NCI-H226 (cell line): ENCODE data around the gene TGM6.
"Not testable (repeated sequence)": the region's sequence is repeated elsewhere in the genome, so short reads cannot be mapped to it uniquely, and the experiment has no call there.

Source experiments
- DNase-seq: peaks from one replicate; pipeline ENCODE4 v3.0.0-alpha.2; 2015

TGM6 gene

DNA sequence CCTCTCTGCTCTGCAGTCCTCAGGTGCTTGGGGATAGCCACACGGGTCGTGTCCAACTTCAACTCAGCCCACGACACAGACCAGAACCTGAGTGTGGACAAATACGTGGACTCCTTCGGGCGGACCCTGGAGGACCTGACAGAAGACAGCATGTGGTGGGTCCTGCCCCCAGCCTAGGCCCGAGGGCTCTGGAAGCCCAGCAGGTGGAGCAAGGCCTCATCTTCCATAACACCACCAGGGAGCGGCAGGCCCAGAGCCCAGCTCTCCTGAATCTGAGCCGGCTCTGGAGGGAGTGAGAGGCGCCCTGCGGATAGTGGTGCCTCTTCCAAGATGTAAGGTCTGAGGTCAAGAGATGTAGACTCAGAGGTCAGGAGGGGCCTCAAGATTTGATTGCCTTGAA, 19.6 kb downstream of the TGM6 start:
- DNase-seq = no peak

- no peak for DNase-seq
Measured at GRCh38 chr20:2401527-2401926, 20.8 kb downstream of the TGM6 start.

DNA sequence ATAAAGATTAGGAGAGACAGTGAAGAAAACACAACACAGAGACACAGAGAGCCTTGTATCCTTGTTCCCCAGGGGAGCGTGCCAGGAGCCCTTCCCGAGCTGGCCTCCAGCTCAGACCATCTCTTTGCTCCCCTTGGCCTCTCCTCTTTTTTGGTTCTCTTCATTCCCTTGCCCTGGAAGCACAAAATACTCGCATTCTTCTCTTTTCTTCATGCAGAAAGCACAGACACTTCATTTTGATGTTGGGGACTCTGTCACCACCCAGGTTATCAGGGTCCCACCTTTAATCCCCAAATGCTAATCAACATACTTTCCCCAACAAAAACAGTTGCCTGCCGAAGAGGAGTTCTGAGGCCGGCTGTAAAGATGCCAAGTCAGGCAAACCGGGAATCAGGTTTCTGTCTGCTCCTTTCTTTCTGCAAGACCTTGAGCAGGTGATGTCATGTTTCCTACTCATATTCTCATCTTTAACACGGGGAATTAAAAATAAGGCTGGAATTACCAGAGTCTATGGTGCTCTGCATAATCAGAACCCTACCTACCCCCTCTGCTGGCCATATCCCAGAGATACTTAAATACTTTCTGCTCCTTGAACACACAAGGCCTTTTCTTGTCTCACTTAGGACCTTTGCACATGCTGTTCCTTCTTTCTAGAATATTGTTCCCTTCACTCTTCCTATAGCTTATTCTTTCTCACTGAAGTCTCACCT, 21.7 kb downstream of the TGM6 start:
- DNase-seq = peak; percentile 24

GRCh38 chr20:2403291-2404052, 22.8 kb downstream of the TGM6 start:
- no peak for DNase-seq

DNA sequence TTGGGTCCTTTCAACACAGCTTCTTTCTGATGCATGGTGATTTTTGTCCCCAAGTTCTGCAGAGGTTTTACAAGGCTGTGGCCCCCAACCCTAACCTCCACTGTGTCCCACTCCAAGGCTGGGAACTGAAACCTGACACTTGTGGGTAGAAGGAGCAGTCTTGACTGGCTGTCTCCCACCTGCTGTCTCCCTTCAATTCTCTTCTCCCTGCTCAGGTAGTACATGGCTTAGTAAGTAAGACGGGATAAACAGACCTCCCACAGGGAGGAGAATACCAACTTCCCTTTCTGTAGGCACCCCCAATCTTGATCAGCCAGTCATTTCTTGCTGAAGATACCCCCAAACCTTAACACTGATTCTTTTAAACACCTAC, 25.0 kb downstream of the TGM6 start:
- no peak for DNase-seq

DNA sequence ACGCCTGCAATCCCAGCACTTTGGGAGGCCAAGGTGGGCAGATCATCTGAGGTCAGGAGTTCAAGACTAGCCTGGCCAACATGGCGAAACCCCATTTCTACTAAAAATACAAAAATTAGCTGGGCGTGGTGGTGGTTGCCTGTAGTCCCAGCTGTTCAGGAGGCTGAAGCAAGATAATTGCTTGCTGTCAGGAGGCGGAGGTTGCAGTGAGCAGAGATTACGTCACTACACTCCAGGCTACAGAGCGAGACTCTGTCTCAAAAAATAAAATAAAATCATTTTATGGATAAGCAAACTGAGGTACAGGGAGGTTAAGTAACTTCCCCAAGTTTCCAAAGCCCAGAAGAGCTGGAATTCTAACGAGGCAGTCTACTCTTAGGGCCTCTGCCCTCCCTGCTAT, 26.7 kb downstream of the TGM6 start:
- DNase-seq = not testable (repeated sequence)

DNA sequence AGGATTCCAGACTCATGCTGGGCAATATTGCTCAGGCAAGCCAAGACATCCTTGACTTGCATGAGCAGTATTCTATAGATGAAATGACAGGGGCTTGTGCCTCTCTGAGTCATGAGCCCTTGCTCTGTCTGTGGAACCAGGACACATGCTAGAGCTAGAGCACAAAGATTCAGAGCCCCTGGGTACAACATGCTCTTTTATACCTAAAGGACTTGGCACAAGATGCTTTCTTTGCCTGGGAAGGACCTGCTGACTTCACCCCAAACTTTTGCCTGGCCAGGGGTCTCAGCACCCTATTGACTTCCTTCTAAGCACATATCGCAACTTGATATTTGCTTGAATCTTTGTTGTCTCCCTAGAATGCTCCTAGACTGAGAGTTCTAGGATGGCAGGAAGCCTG, 27.4 kb downstream of the TGM6 start:
- no peak for DNase-seq

DNA sequence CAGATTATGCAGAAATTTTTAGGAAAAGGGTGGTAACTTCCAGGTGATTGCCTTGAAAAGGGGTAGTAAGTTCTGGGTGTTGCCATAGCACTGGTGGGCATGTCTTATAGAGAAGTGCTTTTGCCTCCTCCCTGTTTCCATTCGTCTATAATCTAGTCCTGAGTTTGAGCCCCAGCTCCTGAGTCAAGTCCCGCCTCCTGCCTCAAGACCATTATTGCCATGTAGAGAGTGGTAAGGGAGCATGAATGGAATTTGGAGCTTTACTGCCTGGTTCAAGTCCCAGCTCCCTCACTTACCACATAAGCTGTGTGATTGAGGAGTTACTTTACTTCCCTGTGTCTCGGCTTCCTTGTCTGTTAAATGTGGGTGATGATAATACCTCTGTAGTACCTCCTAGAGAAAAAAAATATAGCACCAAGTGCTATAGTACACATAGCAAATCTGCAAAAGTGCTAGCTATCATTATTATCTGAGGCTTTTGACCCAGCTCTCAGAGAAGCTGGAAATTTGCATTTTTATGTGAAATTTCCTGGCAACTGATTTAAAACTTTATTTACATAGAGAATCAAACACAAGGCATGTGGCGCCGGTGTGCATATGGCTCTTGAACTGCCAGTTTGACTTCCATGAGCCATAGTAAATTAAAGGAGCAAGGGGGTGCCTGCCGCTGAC, 36.0 kb downstream of the TGM6 start:
- DNase-seq = no peak

DNA sequence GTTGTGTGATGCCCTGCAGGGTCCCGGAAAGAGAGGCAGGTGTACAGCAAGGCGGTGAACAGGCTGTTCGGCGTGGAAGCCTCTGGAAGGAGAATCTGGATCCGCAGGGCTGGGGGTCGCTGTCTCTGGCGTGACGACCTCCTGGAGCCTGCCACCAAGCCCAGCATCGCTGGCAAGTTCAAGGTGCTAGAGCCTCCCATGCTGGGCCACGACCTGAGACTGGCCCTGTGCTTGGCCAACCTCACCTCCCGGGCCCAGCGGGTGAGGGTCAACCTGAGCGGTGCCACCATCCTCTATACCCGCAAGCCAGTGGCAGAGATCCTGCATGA, 36.5 kb downstream of the TGM6 start:
- no peak for DNase-seq

- no peak for DNase-seq
Measured at GRCh38 chr20:2418388-2418787, 37.7 kb downstream of the TGM6 start.

GRCh38 chr20:2420510-2420909, 39.8 kb downstream of the TGM6 start:
- no peak for DNase-seq

DNA sequence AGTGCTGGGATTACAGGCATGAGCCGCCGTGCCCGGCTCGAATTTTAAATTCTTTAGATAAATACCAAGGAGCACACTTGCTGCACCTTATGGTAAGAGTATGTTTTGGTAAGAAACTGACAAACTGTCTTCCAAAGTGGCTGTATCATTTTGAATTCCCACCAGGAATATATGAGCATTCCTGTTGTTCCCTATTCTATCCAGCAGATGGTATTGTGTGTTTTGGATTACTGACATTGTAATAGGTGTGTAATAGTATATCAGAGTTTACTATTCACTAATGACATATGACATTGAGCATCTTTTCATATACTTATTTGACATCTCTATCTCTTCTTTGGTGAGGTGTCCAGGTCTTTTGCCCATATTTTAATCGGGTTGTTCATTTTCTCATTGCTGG, 40.5 kb downstream of the TGM6 start:
- no peak for DNase-seq

DNA sequence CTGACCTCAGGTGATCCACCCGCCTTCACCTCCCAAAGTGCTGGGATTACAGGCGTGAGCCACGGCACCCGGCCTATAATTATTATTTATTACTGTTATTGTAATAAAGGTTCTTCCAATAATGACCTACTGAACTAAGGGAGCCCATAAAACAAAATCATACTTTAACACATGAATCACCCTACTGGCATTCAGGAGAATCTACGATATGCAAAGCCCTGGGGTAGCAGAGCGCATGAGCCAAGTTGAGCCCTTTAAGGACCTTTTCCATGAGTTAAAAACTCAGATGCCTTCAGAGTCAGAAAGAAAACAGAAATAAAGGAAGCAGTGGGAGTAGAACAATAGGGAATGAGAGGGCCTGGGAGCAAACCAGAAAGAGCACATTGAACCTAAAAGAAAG, 48.4 kb downstream of the TGM6 start:
- DNase-seq = no peak

DNA sequence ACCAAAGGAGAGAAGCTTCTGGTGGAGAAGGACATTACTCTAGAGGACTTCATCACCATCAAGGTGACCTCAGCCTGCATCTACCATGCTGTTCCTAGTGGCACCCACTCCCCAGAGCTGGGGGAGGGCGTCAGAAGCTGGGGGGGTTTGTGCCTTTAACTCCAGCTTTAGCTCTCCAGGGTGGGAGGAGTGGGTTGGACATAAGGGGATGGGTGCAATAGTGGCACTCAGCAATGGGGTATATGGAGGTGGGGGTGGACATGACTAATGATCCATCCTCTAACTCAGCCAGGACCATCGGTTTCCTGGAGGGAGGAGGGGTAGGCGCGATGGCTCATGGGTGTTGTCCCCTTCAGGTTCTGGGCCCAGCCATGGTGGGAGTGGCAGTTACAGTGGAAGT, 49.8 kb downstream of the TGM6 start:
- no peak for DNase-seq

- no peak for DNase-seq
Measured at GRCh38 chr20:2431185-2431584, 50.5 kb downstream of the TGM6 start.

GRCh38 chr20:2446845-2447244, 66.1 kb downstream of the TGM6 start:
- no peak for DNase-seq

DNA sequence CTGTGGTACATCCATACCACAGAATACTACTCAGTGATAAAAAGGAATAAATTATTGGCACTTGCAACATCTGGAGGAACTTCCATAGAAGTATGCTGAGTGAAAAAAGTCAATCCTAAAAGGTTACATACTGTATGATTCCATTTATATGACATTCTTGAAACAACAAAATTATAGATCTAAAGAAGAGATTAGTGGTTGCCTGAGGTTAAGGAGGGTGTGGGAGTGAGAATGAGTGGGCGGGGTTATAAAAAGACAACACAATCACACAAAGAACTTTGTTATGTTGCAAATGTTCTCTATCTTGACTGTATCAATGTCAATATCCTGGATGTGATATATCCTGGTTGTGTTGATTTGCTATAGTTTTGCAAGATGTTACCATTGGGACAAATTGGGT, 68.7 kb downstream of the TGM6 start:
- DNase-seq = no peak

DNA sequence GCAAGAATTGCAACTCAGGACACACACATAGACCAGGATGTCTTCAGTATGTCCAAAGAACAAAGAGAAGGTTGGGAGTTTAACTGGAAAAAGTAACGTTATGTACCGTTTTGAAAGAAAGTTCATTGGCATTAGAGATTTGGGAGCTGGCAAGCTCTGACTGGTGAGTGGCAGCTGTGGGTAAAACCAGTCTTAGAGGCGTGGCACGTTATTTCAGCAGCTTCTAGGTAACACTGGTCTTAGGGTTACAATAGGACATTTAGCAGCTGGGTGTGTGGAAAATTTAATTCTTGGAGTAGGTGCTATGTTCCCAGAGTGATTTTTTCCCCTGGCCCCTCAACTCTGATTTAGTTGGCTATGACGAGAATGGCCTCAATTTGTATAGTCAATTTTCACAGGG, 70.7 kb downstream of the TGM6 start:
- DNase-seq = no peak

- peak; percentile 24 for DNase-seq
Measured at GRCh38 chr20:2451939-2452732, 71.4 kb downstream of the TGM6 start.

- no peak for DNase-seq
Measured at GRCh38 chr20:2453792-2454191, 73.1 kb downstream of the TGM6 start.

GRCh38 chr20:2455771-2456497, 75.2 kb downstream of the TGM6 start:
- DNase-seq = no peak

DNA sequence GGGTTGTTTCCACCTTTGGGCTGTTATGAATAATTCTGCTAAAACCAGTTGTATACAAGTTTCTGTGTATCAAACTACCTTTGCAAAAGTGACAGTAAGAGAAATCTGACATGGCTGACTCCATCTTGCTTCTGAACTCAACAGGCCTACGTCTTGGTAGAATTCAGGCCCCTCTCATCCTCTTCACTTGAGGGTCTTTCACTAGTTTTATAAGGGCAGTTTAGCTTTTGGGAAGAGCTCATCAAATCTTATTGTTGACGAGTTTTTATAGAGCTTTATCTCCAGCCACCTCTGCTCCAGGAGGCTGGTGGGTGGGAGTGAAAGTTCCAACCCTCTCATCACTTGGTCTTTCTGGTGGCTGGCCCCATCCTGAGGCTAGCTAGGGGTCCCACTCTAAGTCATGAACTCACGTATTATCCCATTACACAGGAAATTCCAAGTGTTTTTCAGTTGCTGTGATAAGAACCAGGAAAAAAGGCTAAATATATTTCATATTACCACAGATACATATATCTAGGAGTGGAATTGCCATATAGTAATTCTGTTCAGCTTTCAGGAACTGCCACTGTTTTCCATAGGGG, 78.3 kb downstream of the TGM6 start:
- no peak for DNase-seq
